HepG2 (cell line): Measurements from ENCODE around the gene TMEM233. TPM values are rescaled to one million over a fixed set of nuclear protein-coding genes. Genes with fewer than 3 reads are reported as not detected.

Source experiments
- ATF4 ChIP-seq, 2 experiments: fragments of 450-650 bp in 1 of 2; sonication (generic) in 1 of 2; formaldehyde crosslinking; IDR thresholded peaks; 2 replicates each; pipeline versions ENCODE4 v1.5.0 to v1.8.0; 2020 to 2022; ENCODE audit warnings: mild to moderate bottlenecking in 1 of 2, missing genetic modification reagents in 1 of 2
- ELF3 ChIP-seq: IDR thresholded peaks from 2 replicates; pipeline ENCODE4 v1.6.1; 2016; ENCODE audit warnings: missing genetic modification reagents, missing compliant biosample characterization
- FOXK2 ChIP-seq: fragments of 450-650 bp; IDR thresholded peaks from 2 replicates; pipeline ENCODE4 v1.6.1; 2016
- FOXO4 ChIP-seq: sonication (generic); formaldehyde crosslinking; conservative IDR thresholded peaks from 2 replicates; pipeline ENCODE4 v1.8.1; 2023; ENCODE audit warnings: missing genetic modification reagents
- HNF4A ChIP-seq: sonication (generic); formaldehyde crosslinking; IDR thresholded peaks from 2 replicates; pipeline ENCODE4 v1.4.0; 2020; ENCODE audit warnings: missing genetic modification reagents
- HNF4G ChIP-seq, 2 experiments: sonication (generic) in 1 of 2; formaldehyde crosslinking in 1 of 2; IDR thresholded peaks; 2 replicates each; pipeline versions ENCODE4 v1.4.0 to v1.6.1; 2011 to 2020; ENCODE audit warnings: borderline replicate concordance in 2 of 2, low read depth in 2 of 2, mild to moderate bottlenecking in 2 of 2, low read length in 1 of 2, missing genetic modification reagents in 1 of 2, moderate library complexity in 1 of 2
- IRX3 ChIP-seq: sonication (generic); formaldehyde crosslinking; IDR thresholded peaks from 2 replicates; pipeline ENCODE4 v1.8.1; 2023; ENCODE audit warnings: mild to moderate bottlenecking, low read depth, missing genetic modification reagents, borderline replicate concordance
- MEIS2 ChIP-seq: sonication (generic); formaldehyde crosslinking; IDR thresholded peaks from 2 replicates; pipeline ENCODE4 v1.9.0; 2021; ENCODE audit warnings: mild to moderate bottlenecking, missing genetic modification reagents
- PBX3 ChIP-seq: sonication (generic); formaldehyde crosslinking; IDR thresholded peaks from 2 replicates; pipeline ENCODE4 v1.8.1; 2023; ENCODE audit warnings: missing genetic modification reagents, inconsistent platforms, borderline replicate concordance
- SALL1 ChIP-seq: sonication (generic); formaldehyde crosslinking; IDR thresholded peaks from 2 replicates; pipeline ENCODE4 v1.8.0; 2022; ENCODE audit warnings: mild to moderate bottlenecking, missing genetic modification reagents
- THAP8 ChIP-seq: sonication (generic); formaldehyde crosslinking; IDR thresholded peaks from 2 replicates; pipeline ENCODE4 v1.5.1; 2020; ENCODE audit warnings: missing genetic modification reagents, mild to moderate bottlenecking, borderline replicate concordance
- ZBTB4 ChIP-seq: sonication (generic); formaldehyde crosslinking; IDR thresholded peaks from 2 replicates; pipeline ENCODE4 v1.4.0; 2020; ENCODE audit warnings: missing genetic modification reagents, mild to moderate bottlenecking, borderline replicate concordance
- ZFP36L1 ChIP-seq: sonication (generic); formaldehyde crosslinking; IDR thresholded peaks from 2 replicates; pipeline ENCODE4 v1.8.0; 2022; ENCODE audit warnings: mild to moderate bottlenecking, missing genetic modification reagents, moderate library complexity
- ZNF564 ChIP-seq: sonication (generic); formaldehyde crosslinking; IDR thresholded peaks from 2 replicates; pipeline ENCODE4 v1.8.1; 2023; ENCODE audit warnings: mild to moderate bottlenecking, missing genetic modification reagents
- ZNF574 ChIP-seq: sonication (generic); formaldehyde crosslinking; IDR thresholded peaks from 2 replicates; pipeline ENCODE4 v1.4.0; 2020; ENCODE audit warnings: missing genetic modification reagents
- ZNF615 ChIP-seq: sonication (generic); formaldehyde crosslinking; IDR thresholded peaks from 2 replicates; pipeline ENCODE4 v1.5.0; 2020; ENCODE audit warnings: mild to moderate bottlenecking, missing genetic modification reagents, borderline replicate concordance
- ZNF619 ChIP-seq: sonication (generic); formaldehyde crosslinking; IDR thresholded peaks from 2 replicates; pipeline ENCODE4 v1.4.0; 2020; ENCODE audit warnings: mild to moderate bottlenecking, missing genetic modification reagents
- ZSCAN22 ChIP-seq: sonication (generic); formaldehyde crosslinking; IDR thresholded peaks from 2 replicates; pipeline ENCODE4 v1.4.0; 2020; ENCODE audit warnings: mild to moderate bottlenecking, missing genetic modification reagents
- polyA plus RNA-seq, 8 experiments: library from polyadenylated mRNA; depleted of rRNA in 3 of 8; stranded (reverse) in 7 of 8; unstranded in 1 of 8; fragments of >200 nt; fragmentation: Illumina TruSeq in 4 of 8; extraction: Trizol in 4 of 8; gene quantifications; 2 replicates each; pipeline versions ENCODE4 v1.2.1 to v1.2.3, GENCODE V29; 2011 to 2016; ENCODE audit warnings: low read depth in 4 of 8, missing spikeins in 1 of 8, mixed read lengths in 1 of 8; ENCODE audit not compliant: insufficient read depth in 1 of 8
- total RNA-seq, 5 experiments: library from RNA; depleted of rRNA; stranded (reverse); fragments of >200 nt; fragmentation: Illumina TruSeq; extraction: Trizol; gene quantifications; 2 replicates each; pipeline ENCODE4 v1.2.3, GENCODE V29; 2016; ENCODE audit warnings: low read depth in 1 of 5

The TMEM233 gene
- total and polyA plus RNA-seq, 2 of the 13 experiments (the other 11 are each of a cell fraction or from before 2014, with no cell fraction given) = 0.03 TPM; not detected in 1

GRCh38 chr12:119691202-119691810 is 97.7 kb downstream of the TMEM233 start (continued):
- no peak for TF ChIP-seq PBX3 (CRISPR knock-in tag)
- peak; percentile 22; the same call in 1 of the 2 replicates for TF ChIP-seq HNF4G (IDR thresholded peaks at IDR 0.05; ENCODE audit: borderline replicate concordance, low read depth, low read length)
- TF ChIP-seq HNF4G (CRISPR knock-in tag; IDR thresholded peaks at IDR 0.05; ENCODE audit: borderline replicate concordance, low read depth) = no peak
- TF ChIP-seq ZNF619 (CRISPR knock-in tag) = no peak
- TF ChIP-seq ZFP36L1 (CRISPR knock-in tag) = no peak
- no peak for TF ChIP-seq THAP8 (CRISPR knock-in tag)
- 0 out of 2 replicates have a peak, but pooled peaks have one; percentile 14 for TF ChIP-seq SALL1 (CRISPR knock-in tag)
- no peak for TF ChIP-seq ZNF574 (CRISPR knock-in tag)
- no peak for TF ChIP-seq IRX3 (CRISPR knock-in tag)
- no peak for TF ChIP-seq ZNF564 (CRISPR knock-in tag)
- no peak for TF ChIP-seq FOXO4 (CRISPR knock-in tag)
- no peak for TF ChIP-seq ZBTB4
- no peak for TF ChIP-seq ATF4 (CRISPR knock-in tag; IDR thresholded peaks at IDR 0.05)
- no peak for TF ChIP-seq MEIS2 (CRISPR knock-in tag)
- TF ChIP-seq FOXK2 = no peak
- no peak for TF ChIP-seq ZSCAN22 (CRISPR knock-in tag)
- peak; percentile 25 for TF ChIP-seq HNF4A (CRISPR knock-in tag)
- TF ChIP-seq ELF3 (CRISPR knock-in tag) = peak; percentile 9; the same call in 1 of the 2 replicates
- TF ChIP-seq ZNF615 (CRISPR knock-in tag) = no peak
